NCI-H187 treated with DMSO at 0.1 percent for 48 hours (cell line): Measurements from ENCODE around the gene TMPRSS9.

ENCODE experiments used
- DNase-seq: peaks from one replicate; lab custom pipeline; 2025; lab: John Stamatoyannopoulos, UW

The TMPRSS9 gene

DNA sequence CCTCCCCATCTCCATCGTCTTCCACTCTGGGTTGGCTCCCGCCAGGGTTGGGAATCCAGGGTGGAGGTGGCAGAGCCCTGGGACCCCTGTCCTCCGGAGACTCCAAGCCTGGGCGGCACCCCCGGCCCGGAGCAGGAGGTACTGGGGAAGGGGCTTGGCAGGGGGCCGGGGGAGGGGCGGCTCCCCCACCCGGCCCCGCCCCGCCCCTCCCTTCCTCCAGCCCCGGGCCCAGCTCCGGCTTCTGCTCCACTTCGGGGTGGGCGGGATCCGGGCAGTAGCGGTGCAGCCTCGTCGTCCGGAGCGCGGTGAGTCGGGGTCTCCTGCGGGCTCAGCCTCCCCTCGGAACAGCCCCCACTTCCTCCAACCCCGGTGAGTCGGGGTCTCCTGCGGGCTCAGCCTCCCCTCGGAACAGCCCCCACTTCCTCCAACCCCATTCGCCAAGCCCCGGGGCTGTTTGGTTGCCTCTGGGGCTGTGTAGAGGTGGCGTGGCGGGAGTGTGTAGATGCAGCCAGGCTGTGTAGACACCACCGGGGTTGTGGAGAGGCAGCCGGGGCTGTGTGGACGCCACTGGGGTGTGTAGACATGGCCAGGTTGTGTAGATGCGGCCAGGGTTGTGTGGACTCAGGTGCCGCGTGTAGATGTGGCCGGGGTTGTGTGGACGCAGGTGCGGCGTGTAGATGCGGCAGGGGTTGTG, at the start of gene TMPRSS9:
Gene TMPRSS9 (plus strand): TSS at position 274 of the 694 bp plus-strand sequence. CDS start 29,521 bp downstream, outside the sequence.
- DNase-seq: no peak

DNA sequence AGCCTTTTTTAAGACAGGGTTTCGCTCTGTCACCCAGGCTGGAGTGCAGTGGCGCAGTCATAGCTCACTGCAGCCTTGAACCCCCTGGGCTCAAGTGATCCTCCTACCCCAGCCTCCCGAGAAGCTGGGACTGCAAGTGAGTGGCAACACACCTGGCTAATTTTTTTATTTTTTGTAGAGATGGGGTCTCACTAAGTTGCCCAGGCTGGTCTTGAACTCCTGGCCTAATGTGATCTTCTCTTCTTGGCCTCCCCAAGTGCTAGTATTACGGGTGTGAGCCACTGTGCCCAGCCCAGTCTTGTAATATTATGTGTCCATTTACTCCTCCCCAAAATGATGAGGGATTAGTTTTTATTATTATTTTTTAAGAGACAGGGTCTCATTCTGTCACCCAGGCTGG, 49.0 kb upstream of the TMPRSS9 start:
- DNase-seq: no peak

DNA sequence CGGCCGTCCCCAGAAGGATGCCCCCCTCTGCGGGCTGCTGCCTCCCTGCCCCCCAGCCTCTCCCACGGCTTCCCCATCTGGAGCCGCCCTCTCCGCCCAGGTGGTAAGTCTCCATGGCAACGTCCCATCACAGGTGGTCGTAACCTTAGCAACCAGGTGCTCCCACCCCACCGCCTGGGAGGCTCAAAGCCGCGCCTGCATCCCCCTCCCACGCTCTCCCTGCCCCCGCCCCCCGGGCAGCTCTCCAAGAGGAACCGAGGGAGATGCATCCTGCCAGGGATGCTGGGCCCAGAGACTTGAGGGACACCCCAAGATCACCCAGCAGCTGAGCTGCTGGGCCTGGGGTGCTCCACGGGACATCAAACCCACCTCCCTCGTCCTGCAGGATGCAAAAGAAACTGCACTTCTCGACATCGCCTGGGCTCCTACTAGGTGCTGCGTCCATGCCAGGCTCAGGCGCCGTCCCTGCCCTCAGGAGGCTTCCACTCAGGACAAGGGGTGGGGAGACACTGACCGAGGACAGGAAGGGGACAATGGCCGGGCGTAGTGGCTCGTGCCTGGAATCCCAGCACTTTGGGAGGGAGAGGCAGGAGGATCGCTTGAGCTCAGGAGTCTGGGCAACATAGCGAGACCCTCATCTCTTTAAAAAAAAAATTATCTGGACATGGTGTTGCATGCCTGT, 47.1 kb upstream of the TMPRSS9 start:
- DNase-seq: no peak

DNA sequence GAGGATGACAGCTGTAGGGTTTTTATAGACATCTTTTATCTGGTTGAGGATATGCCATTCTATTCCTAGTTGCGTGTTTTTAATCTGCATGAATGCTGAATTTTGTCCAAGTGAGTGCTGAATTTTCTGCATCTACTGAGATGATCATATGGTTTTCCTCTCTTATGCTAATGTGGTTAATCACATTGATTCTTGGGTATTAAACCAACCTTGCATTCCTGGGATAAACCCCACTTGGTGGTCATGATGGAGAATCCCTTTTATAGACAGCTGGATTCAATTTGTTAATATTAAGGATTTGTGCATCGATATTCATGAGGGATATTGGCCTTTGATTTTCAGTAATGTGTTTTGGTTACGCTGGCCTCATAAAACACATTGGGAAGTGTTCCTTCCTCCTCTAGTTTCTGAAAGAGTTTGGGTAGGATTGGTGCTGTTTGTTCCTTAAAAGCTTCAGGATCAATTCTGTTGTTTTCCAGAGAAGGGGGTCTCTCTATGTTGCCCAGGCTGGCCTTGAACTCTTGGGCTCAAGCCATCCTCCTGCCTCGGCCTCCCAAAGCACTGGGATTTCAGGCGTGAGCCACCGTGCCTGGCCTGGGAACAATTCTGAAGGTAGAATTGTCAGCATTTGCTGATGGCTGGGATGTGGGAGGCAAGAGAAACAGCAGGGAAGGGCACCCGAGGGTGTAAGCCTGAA, 44.8 kb upstream of the TMPRSS9 start:
- no peak for DNase-seq

DNA sequence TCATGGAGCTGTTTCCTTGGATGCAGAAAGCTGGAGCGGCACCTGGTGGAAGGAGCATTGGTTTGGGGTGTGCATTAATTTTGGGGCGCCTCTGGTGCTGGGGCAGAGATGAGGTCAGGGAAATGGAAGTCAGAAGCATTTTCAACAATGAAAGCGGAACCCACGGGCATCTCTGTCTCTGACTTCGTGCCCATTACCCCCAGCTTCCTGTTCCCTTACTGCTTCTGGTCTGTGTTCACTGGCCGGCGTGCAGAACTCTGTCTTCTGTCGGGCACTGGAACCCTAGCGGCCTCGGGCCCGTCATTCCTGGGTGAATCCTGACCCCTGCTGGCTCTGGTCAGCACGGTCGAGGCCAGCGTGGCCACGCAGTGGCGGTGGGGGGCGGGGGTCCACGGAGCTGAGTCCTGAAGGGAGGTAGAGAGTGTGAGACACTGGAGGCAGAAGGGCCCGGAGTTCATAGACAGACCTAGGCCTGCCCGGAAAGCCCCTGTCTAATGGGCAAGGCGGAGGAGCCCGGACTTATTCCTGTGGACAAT, 44.2 kb upstream of the TMPRSS9 start:
- DNase-seq: no peak

DNA sequence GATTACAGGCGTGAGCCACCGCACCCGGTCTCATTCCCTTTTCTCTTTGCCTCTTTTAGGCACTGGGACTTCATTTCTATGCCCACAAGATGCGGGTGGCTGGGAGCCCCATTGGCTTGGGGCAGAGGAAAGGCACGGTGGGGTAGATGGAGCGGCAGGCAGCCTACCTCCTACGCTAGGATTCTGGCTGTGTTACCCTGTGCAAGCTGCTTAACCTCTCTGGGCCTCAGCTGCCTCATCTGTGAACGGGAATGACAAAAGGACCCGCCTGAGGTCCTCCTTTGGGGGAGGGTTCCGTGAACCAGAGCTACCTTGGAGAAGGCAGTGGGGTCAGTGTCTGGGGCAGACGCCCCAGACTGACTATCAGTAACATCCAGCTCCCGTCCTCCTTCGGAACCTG, 42.8 kb upstream of the TMPRSS9 start:
- DNase-seq: no peak

DNA sequence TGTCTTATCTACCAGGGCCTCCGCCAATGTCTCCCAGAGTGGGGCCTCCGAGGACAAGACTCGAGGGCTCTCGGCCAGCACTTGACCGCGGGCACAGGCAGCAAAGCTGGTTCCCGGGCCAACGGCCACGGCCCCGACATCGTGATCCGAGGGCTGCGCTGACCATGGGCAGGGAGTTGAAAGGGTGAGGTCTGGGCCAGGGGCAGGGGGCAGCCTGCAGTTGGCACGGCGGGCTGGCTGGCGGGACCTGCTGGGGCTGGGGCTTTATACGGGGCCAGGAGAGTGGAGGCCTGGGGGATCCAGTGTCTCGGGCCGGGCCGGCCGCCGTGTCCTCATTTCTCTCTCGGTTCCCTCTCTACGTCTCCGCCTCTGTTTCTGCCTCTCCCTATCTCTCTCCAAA, 42.3 kb upstream of the TMPRSS9 start:
- DNase-seq: no peak

DNA sequence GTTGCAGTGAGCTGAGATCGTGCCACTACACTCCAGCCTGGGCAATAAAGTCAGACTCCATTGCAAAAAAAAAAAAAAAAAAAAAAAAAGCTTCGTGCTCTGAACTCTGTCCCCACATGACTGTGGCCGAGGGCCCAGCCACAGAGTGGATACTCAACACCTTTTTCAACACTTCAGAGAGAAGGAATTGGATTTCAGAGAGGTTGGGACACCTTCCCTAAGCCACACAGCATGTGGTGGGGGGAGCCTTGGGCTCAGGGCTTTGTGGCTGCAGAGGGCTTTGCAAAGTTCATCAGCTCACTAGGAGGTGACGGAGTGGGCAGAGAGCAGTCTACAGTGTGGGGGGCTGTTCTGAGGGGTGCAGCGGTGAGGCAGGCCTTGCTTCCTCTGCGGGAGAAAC, 41.1 kb upstream of the TMPRSS9 start:
- DNase-seq: no peak

DNA sequence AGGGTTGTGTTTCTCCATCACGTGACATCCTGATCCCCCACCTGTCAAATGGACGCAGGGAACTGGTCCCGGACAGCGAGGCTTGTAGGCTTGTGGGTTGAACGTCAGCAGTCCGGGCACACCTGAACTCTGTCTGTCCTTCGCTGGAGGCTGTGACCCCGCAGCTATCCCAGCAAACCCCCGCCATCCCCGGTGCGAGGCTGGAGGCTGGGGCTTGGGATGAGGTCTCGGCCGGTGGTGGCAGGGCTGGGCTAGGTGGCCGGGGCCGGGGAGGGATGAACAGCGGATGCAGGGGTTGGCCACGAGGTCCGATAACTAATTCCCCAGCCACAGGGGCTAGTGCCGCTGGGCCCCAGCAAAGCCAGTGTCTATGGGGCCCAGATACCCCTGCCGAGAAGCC, 40.5 kb upstream of the TMPRSS9 start:
- DNase-seq: no peak

DNA sequence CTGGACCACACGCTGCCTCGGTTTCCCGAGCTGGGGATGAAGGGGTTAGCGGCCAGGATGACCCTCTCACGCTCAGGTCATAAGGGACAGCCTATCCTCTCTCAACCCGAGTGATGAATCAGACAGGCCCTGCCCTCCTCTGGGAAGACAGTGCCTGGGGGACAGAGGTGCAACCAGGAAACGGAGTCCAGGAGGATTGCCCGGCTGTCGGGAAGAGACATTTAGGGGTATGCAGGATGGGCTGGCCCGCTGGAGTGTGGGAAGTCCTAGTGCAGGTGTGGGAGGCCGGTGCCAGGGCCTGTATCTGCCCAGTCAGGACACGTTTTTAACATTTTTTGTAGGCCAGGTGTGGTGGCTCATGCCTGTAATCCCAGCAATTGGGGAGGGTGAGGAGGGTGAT, 40.0 kb upstream of the TMPRSS9 start:
- DNase-seq: no peak

DNA sequence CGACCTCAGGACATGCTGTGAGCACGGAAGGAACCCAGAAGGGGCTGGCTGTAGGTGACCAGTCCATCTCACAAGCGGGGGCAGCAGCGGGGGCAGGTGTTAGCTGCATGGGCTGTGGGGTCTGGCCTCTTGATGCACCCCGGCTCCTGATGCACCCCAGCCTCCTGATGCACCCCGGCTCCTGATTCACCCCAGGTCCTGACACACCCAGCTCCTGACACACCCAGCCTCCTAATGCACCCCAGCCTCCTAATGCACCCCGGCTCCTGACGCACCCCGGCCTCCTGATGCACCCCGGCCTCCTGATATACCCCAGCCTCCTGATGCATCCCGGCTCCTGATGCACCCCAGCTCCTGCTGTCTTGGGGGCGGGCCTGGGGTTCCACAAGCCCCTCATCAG, 39.1 kb upstream of the TMPRSS9 start:
- no peak for DNase-seq

DNA sequence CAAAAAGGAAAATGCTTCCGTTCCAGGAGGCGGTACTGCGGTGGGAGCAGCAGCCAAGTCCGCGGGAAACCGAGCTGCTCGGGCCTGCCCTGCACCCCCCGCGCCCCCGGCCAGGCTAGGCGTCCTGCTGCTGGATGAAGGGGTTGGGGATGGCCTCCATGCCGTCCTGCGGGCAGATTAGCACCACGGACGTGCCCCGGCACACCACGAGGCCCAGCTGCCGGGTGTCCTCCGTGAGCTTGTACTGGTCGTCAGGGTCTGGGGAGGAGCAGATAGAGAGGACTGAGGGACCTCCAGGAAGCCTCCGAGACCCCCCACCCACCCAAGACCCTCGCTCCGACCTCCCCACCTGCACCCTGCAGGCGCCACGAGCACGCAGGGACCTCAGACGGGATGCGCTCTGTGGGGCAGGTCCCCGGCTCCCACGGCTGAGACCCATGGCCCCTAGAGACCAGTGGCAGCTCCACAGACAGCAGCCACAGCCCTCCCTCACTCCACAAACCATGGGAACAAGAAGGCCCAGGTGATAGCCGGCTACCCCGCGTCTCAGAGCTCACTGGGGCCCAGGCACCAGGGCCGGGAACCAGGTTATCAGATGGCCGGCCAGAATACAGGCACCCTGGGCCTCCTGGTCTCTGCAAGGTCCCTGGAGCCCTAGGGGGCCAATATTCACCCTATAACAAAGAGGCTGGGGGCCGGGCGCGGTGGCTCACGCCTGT, 38.3 kb upstream of the TMPRSS9 start:
- DNase-seq: no peak

DNA sequence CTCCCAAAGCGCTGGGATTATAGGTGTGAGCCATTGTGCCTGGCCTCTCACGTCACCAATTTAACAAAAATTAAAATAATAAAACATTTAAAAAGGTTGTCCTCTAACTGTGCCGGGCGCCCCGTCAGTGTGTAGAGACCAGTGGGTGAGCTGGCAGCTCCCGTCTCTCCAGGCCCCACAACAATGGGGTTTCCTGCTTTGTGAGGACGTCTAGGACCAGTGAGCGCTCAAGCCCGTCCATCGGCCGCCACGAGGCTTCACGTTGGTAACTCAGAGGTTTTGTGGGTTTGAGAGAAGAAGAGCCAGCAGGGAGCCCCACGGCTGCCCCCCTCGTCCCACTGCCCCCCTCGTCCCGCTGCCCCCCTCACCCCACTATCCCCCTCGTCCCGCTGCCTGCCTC, 36.4 kb upstream of the TMPRSS9 start:
- no peak for DNase-seq

DNA sequence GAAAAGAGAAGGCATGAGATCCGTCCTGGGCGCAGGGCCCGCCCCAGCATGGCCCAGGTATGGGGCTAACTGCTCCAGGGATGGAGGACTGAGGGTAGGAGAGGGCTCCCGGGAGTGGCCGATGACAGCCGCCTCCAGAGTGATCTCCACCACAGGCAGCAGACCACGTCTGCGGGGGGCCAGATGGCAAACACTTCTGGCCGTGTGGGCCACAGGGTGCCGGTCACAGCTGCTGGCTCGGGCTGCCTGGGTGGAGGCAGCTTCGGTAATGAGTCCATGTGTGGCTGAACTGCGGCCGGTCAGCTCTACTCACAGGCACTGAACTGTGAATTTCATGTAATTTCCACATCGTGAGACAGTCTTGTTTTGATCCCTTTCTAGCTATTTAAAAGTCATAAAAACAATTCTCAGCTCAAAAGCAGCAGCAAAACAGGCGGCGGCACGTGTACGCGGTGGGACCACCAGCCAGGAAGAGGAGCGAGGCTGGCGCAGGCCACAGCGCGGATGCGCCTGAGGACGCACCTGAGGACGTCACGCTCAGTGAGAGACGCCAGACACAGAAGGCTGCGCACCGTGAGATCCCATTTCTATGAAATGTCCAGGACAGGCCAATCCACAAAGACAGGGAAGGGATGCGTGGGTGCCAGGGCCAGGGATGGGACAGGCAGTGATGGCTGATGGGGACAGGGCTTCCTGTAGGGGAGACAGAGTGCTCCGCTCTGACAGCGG, 35.7 kb upstream of the TMPRSS9 start:
- DNase-seq: no peak

DNA sequence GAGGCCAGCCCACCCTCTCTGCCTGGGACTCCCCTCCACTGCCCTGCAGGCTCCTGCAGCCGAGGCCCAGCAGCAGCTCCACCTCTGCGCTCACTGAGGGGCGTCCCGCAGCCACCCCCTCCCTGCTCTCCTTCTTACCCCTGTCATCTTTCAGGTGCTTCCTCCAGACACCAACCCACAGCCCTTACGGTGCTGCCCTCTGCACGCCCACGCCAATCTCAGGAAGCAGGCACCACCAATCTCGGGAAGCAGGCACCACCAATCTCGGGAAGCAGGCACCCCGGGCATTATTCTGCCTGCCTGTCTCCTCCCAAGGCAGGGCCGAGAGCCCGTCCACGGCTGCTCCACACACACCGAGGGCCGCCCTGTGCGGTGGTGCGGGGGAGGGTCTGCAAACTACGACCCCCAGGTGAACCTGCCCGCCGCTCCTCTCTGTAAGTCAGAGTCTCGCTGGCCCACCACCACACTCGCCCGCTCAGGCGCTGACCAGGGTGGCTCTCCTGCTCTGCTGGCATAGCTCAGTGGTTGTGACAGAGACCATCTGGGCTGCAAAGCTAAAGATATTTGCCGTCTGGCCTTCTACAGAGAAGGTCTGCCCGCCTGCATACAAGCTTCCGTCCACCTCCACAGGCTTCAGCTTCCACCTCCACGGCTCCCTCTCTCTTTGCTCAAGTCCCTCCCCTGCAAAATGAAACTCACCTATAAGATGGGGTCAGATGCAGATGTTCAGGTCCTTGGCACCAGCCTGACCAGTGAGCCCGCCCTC, 34.6 kb upstream of the TMPRSS9 start:
- no peak for DNase-seq

DNA sequence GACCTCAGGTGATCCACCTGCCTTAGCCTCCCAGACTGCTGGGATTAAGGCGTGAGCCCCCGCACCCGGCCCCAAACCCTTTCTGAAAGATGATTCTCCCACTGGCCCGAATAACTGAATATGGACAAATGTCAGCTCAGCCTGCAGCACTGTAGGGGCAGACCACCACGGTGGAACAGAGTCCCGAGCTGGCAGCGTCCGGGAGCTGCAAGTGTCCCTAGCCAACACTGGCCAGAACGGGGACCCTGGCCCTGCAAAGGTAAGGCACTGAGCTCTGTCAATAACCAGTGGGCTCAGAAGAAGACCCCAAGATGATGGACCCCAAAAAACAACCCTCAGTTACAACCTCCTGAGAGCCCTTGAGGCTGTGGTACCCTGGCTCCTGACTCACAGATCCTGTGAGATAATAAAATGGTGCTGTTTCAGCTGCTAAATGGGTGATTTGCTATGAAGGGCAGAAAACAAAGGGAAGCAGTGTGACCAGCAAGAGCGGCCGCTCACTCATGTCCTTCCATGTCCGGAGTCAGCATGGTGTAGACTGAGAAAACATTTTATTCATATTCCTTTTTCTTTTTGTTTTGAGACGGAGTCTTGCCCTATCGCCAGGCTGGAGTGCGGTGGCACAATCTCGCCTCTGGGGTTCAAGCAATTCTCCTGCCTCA, 33.2 kb upstream of the TMPRSS9 start:
- DNase-seq: no peak

DNA sequence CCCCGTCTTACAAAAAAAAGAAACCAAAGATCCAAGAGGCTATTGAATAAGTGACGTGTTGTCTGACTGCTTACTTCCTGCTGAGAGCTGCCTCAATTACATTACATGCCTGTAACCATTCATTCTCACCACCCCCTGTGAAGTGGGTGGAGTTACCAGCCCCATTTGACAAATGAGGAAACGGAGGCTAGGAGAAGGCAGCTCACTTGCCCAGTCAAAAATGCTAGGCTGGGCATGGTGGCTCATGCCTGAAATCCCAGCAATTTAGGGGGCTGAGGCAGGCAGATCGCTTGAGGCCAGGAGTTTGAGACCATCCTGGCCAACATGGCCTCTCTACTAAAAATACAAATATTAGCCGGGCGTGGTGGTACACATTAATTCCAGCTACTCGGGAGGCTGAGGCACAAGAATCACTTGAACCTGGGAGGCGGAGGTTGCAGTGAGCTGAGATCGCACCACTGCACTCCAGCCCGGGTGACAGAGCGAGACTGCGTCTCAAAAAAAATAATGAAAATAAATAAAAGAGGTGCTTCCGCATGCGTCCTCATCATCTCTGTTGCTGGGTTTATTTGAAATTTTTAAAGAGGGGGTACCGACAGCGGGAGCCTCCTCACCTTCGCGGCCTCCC, 32.2 kb upstream of the TMPRSS9 start:
- DNase-seq: no peak

DNA sequence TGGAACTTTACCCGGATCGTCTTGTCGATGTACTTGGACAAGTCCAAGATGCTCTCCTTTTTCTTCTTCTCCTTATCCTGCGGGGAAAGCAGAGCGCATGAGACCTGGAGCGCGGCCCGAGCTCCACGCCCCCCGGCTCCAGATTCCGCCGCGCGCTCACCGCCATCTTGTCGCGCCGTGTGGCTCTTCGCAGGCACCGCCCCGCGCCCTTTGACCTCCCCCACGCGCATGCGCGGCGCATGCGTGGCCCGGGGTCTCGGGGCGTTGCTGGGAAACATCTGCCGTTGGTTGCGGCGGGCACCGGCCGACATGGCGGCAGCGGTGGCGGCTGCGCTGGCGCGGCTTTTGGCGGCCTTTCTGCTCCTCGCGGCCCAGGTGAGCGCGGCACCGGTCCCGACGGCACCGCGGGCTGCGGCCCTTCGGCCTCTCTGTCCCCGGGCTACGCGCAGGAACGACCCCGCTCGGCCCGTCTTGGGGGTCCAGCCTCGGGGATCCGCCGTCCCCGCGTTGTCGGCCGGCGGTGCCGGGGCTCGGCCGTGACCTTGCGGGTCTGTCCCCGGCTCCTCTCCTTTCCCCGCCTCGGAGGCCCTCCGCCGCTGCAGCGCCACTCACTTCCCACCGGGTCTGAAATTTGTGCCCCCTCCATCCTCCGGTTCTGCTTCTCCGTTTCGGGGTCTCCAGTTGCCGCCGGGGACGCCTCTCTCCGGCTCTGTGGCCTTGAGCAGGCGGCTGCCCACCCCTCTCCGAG, 31.5 kb upstream of the TMPRSS9 start, which contains the start of the genes LSM7 and SPPL2B:
Gene LSM7 (minus strand): TSS at position 186 of the 748 bp plus-strand sequence. CDS start 20 bp downstream, at position 166.
Gene SPPL2B (plus strand): TSS at position 284 of the 748 bp plus-strand sequence. CDS start 26 bp downstream, at position 310.
- DNase-seq: no peak

DNA sequence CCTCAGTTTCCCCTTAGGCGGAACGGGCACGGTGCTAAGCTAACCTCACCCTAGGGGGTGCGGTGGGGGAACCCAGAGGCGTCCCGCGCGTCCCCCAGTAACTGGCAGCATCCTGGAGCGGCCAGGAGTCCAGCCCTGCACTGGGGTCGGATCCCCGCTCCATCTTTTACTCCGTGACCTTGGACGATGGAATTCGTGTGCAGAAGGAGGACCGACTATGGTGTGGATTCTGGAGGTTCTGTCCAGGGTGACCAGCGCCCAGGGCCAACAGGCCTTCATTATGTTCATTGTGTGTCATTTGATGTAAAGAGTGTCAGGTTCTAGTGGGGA, 31.0 kb upstream of the TMPRSS9 start:
- no peak for DNase-seq
